Common myeloid progenitor, CD34-positive (primary cell): ENCODE measurements around the gene SMIM33.
"Not testable (repeated sequence)": the region's sequence is repeated elsewhere in the genome, so short reads cannot be mapped to it uniquely, and the experiment has no call there.

Experiments used
- CTCF ChIA-PET: fragments of 350-600 bp; sonication (Branson Sonifier 250); formaldehyde crosslinking; loops from one replicate; lab custom pipeline; 2021; ENCODE audit warnings: antibody characterized with exemption; lab: Charles Lee
- POLR2A ChIA-PET: fragments of 350-600 bp; sonication (Branson Sonifier 250); formaldehyde crosslinking; loops from one replicate; lab custom pipeline; 2021; ENCODE audit warnings: antibody characterized with exemption; lab: Charles Lee
- DNase-seq, 3 donors: peaks; one replicate each; pipeline versions ENCODE4 v3.0.0 to v3.0.0-alpha.2; 2013
- H3K27ac ChIP-seq, 2 experiments: 1 replicate in 1 of 2; 2 replicates in 1 of 2; pipeline ENCODE4 v1.7.0; 2013; ENCODE audit warnings: inconsistent platforms in 2 of 2, low read length in 2 of 2, mild to moderate bottlenecking in 2 of 2, low read depth in 1 of 2, moderate library complexity in 1 of 2; ENCODE audit not compliant: severe bottlenecking in 2 of 2, insufficient read depth in 1 of 2, poor library complexity in 1 of 2
- H3K27me3 ChIP-seq, 5 experiments: replicated peaks in 2 of 5; 1 replicate in 3 of 5; 2 replicates in 2 of 5; pipeline versions ENCODE4 v1.6.1 to v1.7.0; 2013; ENCODE audit warnings: low read length in 4 of 5, mild to moderate bottlenecking in 2 of 5, moderate library complexity in 2 of 5, inconsistent platforms in 1 of 5; ENCODE audit not compliant: insufficient read depth in 5 of 5, control insufficient read depth in 4 of 5
- H3K36me3 ChIP-seq, 4 experiments: 1 replicate in 2 of 4; 2 replicates in 2 of 4; pipeline versions ENCODE4 v1.6.1 to v1.7.0; 2013; ENCODE audit warnings: low read length in 3 of 4, control low read depth in 1 of 4, mild to moderate bottlenecking in 1 of 4; ENCODE audit not compliant: control insufficient read depth in 4 of 4, insufficient read depth in 4 of 4
- H3K4me1 ChIP-seq, 4 experiments: 1 replicate in 3 of 4; 2 replicates in 1 of 4; pipeline versions ENCODE4 v1.6.1 to v1.7.1; 2013; ENCODE audit warnings: low read length in 3 of 4, mild to moderate bottlenecking in 3 of 4, control low read depth in 1 of 4, inconsistent platforms in 1 of 4, moderate library complexity in 1 of 4; ENCODE audit not compliant: control insufficient read depth in 4 of 4, insufficient read depth in 4 of 4; ENCODE audit errors: control extremely low read depth in 1 of 4
- H3K4me3 ChIP-seq, 7 experiments: 1 replicate in 4 of 7; 2 replicates in 3 of 7; pipeline versions ENCODE4 v1.5.1 to v1.7.0; 2013; ENCODE audit warnings: mild to moderate bottlenecking in 7 of 7, low read length in 6 of 7, moderate library complexity in 6 of 7, inconsistent platforms in 2 of 7, low read depth in 2 of 7, control low read depth in 1 of 7; ENCODE audit not compliant: insufficient read depth in 4 of 7, control insufficient read depth in 1 of 7; ENCODE audit errors: extremely low read depth in 1 of 7
- H3K9me3 ChIP-seq, 5 experiments: 1 replicate in 4 of 5; 2 replicates in 1 of 5; pipeline versions ENCODE4 v1.6.1 to v1.7.1; 2013; ENCODE audit warnings: low read length in 4 of 5, mild to moderate bottlenecking in 2 of 5, inconsistent platforms in 1 of 5, low read depth in 1 of 5, moderate library complexity in 1 of 5; ENCODE audit not compliant: control insufficient read depth in 4 of 5, insufficient read depth in 2 of 5; ENCODE audit errors: control extremely low read depth in 1 of 5
- WGBS: methylation state at CpG from one replicate; pipeline ENCODE4 v1.1.5; 2013; ENCODE audit not compliant: insufficient coverage; 5-methylcytosine and 5-hydroxymethylcytosine counted together

The SMIM33 gene

DNA sequence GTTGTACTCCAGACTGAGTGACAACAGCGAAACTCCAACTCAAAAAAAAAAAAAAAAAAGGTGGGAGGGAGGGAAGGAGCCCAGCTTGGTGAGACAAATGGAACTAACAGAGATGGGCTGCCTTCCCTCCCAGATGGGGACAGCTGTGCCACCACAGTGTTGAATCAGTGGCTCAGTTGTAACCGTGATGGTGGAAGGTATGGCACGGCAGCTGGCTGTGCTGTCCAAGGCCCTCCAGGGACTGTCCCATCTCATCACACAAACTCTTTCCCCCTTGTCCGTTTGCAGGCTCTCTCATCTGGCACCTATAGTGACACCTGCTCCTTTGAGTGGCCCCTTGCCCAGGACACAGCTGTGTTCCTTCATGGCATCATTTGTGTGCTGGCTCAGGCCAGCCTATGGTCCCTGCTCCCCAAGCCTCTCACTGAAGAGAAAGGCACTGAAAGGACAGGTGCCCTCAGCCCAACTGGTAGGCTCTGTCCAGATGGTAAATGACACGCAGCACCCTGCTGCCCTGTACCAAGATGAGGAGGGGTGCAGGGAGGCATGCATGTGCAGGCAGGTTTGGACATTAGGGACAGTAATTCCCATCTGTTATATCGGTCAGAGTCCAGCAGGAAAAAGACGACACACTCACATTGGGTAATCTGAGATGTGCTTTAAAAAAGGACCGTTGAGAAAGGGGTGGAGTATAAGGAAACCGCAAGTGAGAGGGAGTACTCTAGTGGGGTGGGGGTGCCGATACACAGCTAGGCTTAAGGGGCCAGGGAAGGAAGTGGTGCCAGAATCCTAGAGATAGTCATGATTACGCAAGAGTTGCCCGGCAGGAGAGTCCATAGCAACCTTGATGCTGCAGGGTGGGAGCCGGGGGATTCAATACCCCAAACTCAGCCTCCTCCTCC is 4.3 kb downstream of the SMIM33 start:
- H3K9me3 ChIP-seq, result no peaks in the 10 kb centered on the region
- 7% methylated on average over 9 of the region's 13 CpGs for WGBS
- peaks cover 0 to 40% (median 23%) of the 10 kb centered on the region in 4 experiments for H3K36me3 ChIP-seq
- ChIA-PET POLR2A (interaction anchor here (0.6 to 1.8 kb wide), 5 partner anchors 27 to 86 kb away, joined by 3 to 8 read pairs (median 5); partner anchors contain the start of gene DNAJC18), CTCF (interaction anchor here (0.6 to 10.3 kb wide), 10 partner anchors 27 to 55 kb away, joined by 3 to 112 read pairs (median 4); partner anchors contain the start of gene DNAJC18)
- peak overlapping the region in 4 of 7 experiments; percentile 21 to 50 (median 38) for H3K4me3 ChIP-seq
- peak overlapping the region; percentile 71 to 84 for H3K27ac ChIP-seq
- peak; percentile 84 to 96 (median 95) for DNase-seq
- peaks cover 10 to 96% (median 92%) of the 10 kb centered on the region in 4 experiments for H3K4me1 ChIP-seq
- H3K27me3 ChIP-seq, result no peaks in the 10 kb centered on the region

DNA sequence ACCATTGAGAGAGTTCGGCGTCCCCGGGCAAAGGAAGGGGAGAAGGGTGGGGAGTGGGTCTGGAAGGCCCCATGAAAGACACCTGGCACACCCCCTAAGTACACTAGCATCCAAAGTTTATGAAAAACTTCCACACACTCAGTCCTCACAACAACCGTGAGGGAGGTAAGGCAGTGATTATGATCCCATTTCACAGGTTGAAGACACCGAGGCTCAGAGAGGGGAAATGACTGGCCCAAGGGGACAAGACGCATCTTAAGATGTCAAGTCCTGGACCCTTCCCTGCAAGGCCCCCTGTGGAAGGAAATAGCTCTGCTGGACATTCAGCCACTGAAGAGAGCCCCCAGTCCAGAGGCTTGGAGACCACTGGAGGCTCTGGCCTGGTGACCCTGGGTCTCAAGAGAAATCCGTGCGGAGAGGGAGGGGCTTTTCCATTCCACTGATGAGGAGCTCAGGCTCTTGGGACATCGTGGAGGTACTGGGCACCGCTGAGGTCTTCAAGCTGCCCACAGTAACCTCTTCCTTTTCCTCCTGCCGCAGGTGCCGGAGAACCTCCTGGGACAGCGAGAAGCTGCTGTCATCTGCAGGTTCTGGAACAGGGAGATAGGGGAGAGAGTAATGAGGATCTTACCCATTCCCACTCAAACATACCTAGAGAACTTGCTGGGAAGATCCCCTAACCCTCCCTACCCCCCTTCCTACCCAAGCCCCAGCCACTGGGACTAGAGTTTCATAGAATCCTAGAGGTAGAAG is 5.2 kb downstream of the SMIM33 start:
- DNase-seq, result peak in 2 of 3 donors; percentile 45 to 58
- ChIA-PET POLR2A (interaction anchor here (0.6 to 1.8 kb wide), 5 partner anchors 10 to 74 kb away, joined by 3 to 8 read pairs (median 3); partner anchors contain the start of gene DNAJC18), CTCF (interaction anchor here (0.6 to 10.3 kb wide), 11 partner anchors 20 to 56 kb away, joined by 3 to 112 read pairs (median 4); partner anchors contain the start of gene DNAJC18)

GRCh38 chr5:139478657-139479423 is 8.0 kb downstream of the SMIM33 start:
- peak overlapping the region in 2 of 7 experiments; percentile 14 to 26 for H3K4me3 ChIP-seq
- DNase-seq, H3K9me3 ChIP-seq, H3K27me3 ChIP-seq: not testable (repeated sequence)
- WGBS, result 85% methylated on average over 7 of the region's 9 CpGs
- H3K4me1 ChIP-seq, result peaks cover 20 to 96% (median 87%) of the 10 kb centered on the region in 4 experiments
- CTCF ChIA-PET, result interaction anchor here (1.2 to 10.3 kb wide), 9 partner anchors 10 to 55 kb away, joined by 3 to 112 read pairs (median 5); partner anchors contain the start of gene DNAJC18
- H3K27ac ChIP-seq, result peak overlapping the region in 1 of 2 experiments; percentile 73
- peaks cover 0 to 45% (median 23%) of the 10 kb centered on the region in 4 experiments for H3K36me3 ChIP-seq
- POLR2A ChIA-PET, result interaction anchor here (0.5 kb wide), 1 partner anchor 107 kb away, joined by 6 read pairs; no protein-coding TSS in a partner anchor

More for the DNA sequence above, 5.2 kb downstream of the SMIM33 start:
- Histone ChIP-seq H3K4me1 (peaks cover 17 to 98% (median 94%) of the 10 kb centered on the region in 4 experiments), H3K4me3 (peak overlapping the region in 3 of 7 experiments; percentile 30 to 50 (median 31)), H3K36me3 (peaks cover 0 to 47% (median 23%) of the 10 kb centered on the region in 4 experiments), H3K27ac (peak overlapping the region; percentile 71 to 84), H3K27me3 (no peaks in the 10 kb centered on the region), H3K9me3 (no peaks in the 10 kb centered on the region)
- WGBS, result 50% methylated on average over 5 of the region's 13 CpGs

GRCh38 chr5:139479729-139480128 is 8.9 kb downstream of the SMIM33 start:
- ChIA-PET POLR2A (interaction anchor here (0.7 kb wide), 2 partner anchors 57 to 85 kb away, joined by 3 to 5 read pairs; no protein-coding TSS in a partner anchor), CTCF (interaction anchor here (0.9 to 10.3 kb wide), 6 partner anchors 16 to 59 kb away, joined by 3 to 112 read pairs (median 16); partner anchors contain the start of gene DNAJC18)
- Histone ChIP-seq H3K4me3 (peak overlapping the region in 1 of 7 experiments; percentile 10), H3K27ac (peak overlapping the region in 1 of 2 experiments; percentile 91), H3K36me3 (peaks cover 0 to 40% (median 23%) of the 10 kb centered on the region in 4 experiments), H3K4me1 (peaks cover 14 to 93% (median 80%) of the 10 kb centered on the region in 4 experiments)
- DNase-seq, H3K27me3 ChIP-seq, H3K9me3 ChIP-seq: not testable (repeated sequence)
- 100% methylated on average over 2 of the region's 4 CpGs for WGBS

DNA sequence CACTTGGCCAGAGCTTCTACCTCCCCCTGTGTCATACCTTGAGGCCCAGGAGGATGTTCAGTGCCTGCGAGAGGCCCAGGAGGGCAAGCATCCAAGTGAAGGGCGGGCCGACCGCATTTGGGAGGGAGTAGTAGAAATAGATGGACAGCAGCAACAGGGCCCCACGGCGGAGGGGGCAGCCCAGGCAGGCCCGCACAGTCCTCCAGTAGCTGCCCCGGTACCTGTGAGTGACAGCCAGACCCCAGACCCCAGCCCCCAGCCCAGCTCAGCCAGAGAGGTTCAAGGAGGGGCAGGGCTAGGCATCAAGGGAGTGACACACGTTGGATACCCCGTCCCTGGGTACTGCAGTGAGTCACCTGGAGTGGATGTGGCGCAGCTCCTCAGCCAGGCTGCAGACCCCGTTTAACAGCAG is 10.3 kb downstream of the SMIM33 start:
- DNase-seq, result peak in 2 of 3 donors; percentile 53 to 66
- peaks cover 12 to 81% (median 68%) of the 10 kb centered on the region in 4 experiments for H3K4me1 ChIP-seq
- CTCF ChIA-PET, result interaction anchor here (0.9 to 10.3 kb wide), 12 partner anchors 9 to 58 kb away, joined by 3 to 112 read pairs (median 4); partner anchors contain the start of genes DNAJC18 and SMIM33
- peak overlapping the region; percentile 40 to 89 (median 79) for H3K4me3 ChIP-seq
- no peaks in the 10 kb centered on the region for H3K27me3 ChIP-seq
- WGBS, result 7% methylated on average over 11 of the region's 12 CpGs
- no peaks in the 10 kb centered on the region for H3K9me3 ChIP-seq
- peak overlapping the region; percentile 81 to 91 for H3K27ac ChIP-seq
- H3K36me3 ChIP-seq, result peaks cover 0 to 32% (median 19%) of the 10 kb centered on the region in 4 experiments
- POLR2A ChIA-PET, result interaction anchor here (1.1 to 2.6 kb wide), 4 partner anchors 10 to 93 kb away, joined by 4 to 15 read pairs (median 4); partner anchors contain the start of gene SMIM33
